Measurements from ENCODE around the gene GALNT6.
"Not testable (repeated sequence)": the region's sequence is repeated elsewhere in the genome, so short reads cannot be mapped to it uniquely, and the experiment has no call there.

GALNT6 gene

DNA sequence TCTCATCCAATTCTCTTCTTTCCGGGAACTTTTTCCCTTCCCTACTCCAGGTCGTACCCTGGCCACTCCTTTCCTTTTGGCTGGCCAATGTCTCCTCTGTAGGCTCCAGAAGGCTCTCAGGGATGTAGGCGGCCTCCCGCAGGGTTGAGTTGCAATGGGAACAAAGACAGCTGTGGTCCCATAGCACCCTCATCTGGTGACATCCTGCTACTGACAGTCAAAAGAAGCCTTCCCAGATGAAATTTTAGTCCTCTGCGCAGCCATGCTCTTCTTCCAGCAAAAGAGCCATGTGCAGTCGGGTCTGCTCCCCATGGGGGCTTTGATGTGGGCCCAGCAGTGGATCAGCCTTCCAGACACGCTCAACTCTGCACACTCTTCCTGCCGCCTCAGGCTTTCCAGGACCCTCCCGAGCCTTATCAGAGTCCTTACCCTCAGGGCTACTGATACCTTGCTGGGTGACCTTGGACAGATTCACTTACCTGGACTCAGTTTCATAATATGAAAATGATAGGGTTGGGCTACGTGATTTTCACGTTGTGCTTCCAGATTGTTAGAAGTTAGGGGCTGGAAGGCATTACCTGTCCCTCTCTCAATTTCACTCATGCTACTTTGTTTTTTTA lies 39.2 kb downstream of the GALNT6 start:
- peak; percentile 65 for DNase-seq (ENCODE audit: low read depth)

DNA sequence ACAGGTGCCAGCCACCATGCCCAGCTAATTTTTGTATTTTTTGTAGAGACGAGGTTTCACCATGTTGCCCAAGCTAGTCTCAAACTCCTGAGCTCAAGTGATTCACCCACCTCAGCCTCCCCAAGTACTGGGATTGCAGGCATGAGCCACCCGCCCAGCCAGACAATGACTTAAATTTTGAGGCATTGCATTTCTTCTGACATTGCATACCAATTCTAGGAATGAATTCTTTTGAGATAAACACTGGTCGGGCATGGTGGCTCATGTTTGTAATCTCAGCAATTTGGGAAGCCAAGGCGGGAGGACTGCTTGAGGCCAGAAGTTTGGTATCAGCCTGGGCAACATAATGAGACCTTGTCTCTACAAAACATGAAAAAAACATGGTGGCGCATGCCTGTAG lies 42.2 kb downstream of the GALNT6 start:
- peak; percentile 55 for DNase-seq (ENCODE audit: low read depth)

DNA sequence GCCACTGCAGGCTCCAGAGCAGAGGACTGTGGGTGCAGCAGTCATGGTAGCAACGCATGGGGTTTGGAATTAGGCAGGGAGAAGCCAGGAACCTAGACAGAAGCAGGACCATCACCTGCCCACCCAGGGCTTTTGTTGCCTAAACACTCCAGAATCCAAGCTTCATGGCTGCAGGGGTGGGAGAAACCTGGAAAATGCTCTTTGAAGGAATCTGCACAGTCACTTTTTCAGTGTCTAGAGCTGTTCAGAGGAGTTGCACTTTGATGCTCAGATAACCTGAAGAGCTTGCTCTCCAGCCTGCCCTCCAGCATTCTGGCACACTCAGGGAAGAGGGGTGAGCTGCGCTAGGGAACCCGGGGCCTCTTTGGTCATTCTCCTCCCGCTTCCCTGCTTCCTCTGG lies 43.1 kb downstream of the GALNT6 start:
- DNase-seq (ENCODE audit: low read depth) = no peak

DNA sequence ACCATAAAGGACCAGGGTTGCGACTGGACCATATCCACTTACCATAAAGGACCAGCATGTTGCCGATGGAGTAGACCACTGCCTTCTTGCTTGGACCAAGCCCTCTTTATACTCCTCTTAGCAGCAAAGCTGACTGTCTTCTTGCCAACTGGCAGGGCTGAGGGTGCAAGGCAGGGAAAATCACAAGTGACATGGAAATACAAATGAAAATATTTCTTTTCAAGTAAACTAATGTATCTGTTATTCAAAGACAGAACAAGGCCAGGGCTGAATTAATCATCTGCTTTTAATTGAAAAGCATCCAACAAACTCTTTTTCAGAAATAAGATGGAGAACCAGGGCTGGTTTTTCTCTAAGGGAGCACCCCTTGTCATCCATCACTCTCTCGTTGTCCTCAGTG lies 44.6 kb downstream of the GALNT6 start, which contains the start of gene CELA1:
Gene CELA1 (minus strand): TSS at position 99 of the 400 bp plus-strand sequence. CDS start 41 bp downstream, at position 58.
- no peak for DNase-seq (ENCODE audit: low read depth)

DNA sequence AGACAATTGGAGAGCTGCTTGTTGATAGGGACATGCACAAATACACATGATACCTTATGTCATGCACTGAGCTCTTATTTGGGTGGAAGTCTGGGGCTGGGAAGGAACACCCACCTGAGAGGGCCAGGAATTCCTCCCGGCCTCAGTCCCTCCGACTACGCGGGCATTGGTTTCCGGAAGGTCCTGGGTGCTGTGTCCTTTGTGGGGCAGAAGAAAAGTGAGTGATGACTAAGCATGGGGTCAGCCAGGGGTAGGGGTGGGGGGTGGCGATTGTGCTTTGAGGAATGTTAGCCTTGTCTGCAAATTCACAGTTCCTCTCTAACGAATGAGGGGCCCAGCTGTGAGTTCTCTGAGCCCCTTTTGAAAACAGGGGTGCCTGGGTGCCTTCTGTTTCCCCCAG lies 45.5 kb downstream of the GALNT6 start:
- peak; percentile 31 for DNase-seq (ENCODE audit: low read depth)

DNA sequence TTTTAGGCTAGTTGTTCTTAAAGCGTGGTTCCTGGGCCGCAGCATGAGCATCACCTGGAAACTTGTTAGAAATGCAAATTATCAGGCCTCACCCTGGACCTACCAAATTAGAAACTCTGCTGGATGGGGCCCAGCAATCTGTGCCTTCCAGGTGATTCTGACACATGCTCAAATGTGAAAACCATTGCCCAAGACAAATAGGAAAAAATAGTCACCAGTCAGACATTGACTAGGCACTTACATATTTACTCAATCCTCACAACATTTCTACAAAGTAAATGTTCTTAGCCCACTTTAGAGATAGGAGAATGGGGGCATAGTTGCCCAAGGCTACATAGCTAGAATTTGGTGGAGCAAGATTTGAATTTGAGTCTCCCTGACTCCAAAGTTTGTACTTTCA lies 48.0 kb downstream of the GALNT6 start:
- no peak for DNase-seq (ENCODE audit: low read depth)

DNA sequence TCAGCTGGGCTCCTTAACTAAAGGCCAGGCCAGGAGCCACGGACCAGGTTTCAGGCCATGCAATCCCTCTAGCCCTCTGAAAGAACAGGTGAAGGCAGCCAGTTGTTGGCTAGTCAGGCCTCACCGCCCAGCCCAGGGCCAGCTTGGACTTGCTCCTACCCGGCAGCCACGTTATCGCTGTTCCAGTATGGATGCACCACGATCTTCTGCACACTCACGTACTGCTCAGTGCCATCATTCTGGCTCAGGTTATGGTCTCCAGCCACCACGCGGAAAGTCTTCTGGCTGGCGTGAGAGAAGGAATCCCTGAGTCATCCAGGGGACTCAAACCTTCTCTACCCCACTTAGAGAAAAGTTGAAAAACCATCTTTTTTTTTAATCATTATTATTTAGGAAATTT lies 48.8 kb downstream of the GALNT6 start:
- no peak for DNase-seq (ENCODE audit: low read depth)

DNA sequence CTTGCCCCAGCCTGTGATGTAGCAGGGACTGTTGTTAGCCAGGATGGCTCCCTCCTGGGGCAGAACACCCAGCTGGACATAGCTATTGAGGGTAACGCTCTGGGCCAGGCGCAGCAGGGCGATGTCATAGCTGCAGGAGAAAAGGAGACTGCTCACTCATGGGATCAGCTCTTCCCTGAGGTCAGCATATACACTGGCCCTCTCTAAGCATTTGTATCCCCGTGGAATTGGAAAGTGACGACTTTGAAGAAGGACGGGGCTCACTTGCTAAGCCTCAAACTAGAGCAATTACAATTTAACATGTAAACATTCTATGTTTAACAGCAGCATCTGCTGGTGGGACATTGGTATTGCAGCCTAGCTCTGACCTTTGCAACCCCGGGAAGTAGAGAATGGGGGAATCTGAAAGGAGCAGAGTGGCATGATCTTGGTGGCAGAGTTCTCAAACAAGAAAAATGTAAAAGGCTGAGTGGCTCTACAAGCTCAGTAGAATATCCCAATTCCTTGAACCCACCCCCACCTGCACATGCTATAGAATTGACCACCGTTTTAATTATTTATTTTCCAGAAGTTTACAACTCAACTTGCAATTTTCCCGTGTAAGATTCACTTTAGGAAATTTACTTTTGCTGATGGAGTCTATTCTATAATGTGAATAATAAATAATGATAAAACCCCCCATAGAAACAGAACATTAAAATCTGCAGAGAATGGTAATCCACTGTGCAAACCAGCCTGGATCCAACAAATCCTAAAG lies 49.8 kb downstream of the GALNT6 start:
- peak; percentile 81 for DNase-seq (ENCODE audit: low read depth)

DNA sequence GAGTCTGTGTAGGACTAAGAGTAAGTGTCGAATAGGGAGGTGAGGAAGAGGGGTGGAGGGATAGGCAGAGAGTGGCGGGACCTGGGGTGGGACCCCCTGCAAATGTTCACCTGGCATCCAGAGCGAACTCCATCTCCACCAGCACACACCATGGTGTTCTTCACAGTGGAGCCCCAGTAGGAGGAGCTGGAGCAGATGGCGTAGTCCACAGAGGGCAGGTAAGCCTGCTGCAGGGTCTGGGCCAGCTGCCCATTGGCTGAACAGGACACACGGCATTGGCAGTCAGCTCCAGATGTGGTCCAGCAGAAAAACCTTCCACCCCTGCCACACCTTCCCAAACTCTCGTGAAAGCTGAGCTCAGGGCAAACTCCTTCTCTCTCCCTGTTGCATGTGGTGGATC lies 51.5 kb downstream of the GALNT6 start:
- DNase-seq (ENCODE audit: low read depth) = no peak

DNA sequence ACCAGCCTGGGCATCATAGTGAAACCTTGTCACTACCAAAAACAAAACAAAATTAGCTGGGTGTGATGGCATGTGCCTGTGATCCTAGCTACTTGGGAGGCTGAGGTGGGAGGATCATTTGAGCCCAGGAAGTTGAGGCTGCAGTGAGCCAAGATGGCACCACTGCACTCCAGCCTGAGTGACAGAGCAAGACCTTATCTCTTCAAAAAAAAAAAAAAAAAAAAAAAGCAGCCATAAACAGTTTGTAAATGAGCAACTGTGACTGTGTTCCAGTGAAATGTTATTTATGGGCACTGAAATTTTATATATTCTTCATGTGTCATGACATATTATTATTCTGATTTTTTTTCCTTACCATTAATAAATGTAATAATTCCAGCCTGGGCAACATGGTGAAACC lies 53.9 kb downstream of the GALNT6 start:
- not testable (repeated sequence) for DNase-seq (ENCODE audit: low read depth)

DNA sequence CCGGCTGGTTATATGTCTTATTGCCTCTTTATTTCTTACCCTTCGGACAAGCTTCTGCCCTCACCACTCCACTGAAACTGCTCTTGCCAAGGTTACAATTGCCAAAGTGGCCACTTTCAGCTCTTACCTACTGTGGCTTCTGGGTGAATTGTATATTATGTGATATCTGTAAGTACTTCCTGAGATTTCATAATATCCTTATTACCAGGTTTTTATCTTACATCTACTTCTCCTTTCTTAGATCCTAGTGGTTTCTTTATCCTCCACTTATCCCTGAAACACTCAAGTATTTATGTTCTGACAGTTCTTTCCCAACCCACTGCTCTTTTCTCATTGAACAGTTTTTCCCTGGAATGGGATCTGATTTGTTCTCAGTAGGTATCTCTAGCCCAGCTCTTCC lies 55.3 kb downstream of the GALNT6 start:
- DNase-seq (ENCODE audit: low read depth) = no peak

DNA sequence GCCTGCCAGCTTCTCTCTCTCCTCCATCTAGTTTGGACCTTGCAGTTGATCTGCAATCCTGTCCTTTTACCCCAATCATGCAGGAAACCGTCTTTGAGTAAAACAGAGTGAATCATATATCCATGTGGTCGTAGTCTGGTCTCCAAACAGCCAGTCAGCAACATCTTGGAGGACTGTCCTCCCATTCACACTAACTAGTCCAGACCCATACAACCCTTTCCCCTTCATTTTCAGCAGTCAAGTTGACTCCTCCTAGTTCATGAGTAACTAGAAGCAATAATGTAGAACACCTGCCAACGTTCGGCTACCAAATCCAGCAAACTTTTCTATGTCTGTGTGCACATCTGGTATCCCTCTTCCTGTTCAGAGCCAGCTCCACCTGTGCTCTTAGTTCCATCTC lies 56.4 kb downstream of the GALNT6 start:
- DNase-seq (ENCODE audit: low read depth) = peak; percentile 37

DNA sequence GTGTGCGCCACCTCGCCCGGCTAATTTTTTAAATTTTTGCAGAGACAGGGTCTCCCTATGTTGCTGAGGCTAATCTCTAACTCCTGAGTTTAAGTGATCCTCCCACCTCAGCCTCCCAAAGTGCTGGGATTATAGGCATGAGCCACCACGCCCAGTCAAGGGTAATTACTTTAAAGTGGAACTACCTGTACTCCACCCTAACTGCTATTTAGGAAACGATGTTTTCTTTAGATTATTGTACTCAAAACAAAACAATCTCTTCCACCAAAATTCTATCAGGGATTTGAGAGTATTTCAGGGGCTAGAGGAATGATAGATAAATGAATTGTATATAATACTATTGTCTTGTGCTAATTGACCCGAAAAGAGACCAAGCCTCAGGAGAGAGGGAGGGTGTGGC lies 57.7 kb downstream of the GALNT6 start:
- no peak for DNase-seq (ENCODE audit: low read depth)

DNA sequence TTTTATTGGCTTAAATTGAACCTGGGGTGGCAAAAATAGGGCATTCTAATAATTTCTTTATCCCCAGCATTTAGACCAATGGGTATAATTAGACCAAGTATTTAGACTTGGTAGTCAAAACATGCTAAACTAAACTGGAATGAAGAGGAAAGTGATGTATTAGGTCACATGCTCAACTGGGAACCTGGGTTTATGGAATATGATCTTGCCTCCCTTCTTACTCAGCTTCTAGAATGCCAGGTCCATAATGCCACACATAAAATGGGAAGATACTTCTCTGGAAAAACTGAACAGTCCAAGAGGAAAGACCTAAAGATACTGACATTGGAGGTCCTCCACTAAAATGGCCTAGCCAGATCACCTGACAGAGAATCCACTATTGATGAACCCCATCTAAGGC lies 61.0 kb downstream of the GALNT6 start:
- no peak for DNase-seq (ENCODE audit: low read depth)

DNA sequence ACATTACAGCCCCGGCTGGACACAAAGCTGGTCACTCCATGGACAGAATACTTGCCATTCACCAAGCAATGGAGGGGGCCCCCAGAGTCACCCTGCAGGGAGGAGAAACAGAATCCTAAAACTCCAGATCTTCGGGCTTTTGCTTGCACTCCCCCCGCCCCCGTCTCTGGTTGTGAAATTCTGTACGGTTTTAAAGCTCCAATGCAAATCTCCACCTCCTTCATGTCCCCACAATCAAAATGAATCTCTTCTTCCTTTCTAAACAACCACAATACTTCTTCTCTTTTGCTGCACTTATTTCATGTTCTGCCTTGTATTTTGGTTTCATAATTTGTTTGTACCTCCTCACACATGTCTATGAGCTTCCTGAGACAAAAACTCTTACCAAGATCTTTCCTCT lies 61.5 kb downstream of the GALNT6 start:
- no peak for DNase-seq (ENCODE audit: low read depth)

DNA sequence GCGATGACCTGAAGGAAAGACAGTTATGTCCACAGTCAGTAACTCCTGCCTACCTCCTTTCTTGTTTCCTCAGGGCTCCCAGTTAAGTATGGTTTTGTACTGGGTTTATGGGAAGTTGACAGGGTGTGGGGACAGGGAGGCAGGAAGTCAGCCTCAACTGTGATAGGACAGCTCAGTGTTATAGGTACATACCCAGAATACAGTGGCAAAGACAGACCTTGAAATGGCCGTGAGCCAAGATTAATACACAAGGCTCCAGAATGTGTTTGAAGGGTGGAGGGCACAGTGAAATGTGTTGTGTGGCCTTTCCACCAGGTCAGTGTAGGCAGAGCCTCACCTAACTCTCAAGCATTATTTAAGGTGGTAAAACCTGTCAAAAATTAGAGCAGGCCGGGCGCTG lies 62.6 kb downstream of the GALNT6 start:
- no peak for DNase-seq (ENCODE audit: low read depth)

DNA sequence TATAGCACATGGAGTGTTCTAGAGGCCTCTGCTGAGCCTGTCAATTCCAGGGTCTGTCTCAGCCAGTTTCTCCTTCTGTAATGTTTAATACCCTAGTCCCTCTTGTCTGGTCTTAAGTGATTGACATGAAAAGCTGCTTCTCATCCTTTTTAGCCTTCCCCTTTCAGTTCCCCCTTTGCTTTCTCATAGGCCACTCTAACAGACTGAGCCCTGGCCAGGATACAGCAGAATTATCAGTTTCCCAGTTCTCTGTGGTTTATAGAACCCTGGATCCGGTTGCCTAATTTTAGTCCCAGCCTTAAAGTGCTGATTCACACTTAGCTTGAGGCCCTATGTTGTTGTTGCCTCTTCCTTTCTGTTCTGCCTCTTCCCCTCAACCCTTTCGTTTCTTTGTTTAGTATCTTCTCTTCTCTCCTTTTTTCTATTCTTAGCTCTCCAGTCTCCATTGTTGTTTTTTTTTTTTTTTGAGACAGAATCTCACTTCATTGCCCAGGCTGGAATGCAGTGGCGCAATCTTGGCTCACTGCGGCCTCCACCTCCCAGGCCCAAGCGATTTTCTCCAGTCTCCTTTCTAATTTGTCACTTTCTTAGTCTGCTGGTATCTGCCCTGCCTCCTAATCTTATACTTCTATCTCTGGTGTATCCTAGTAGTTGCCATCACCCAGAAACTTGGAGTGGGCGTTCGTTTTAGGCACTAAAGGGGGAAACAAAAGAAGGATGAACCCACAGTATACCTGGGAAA lies 64.3 kb downstream of the GALNT6 start:
- peak; percentile 56 for DNase-seq (ENCODE audit: low read depth)

DNA sequence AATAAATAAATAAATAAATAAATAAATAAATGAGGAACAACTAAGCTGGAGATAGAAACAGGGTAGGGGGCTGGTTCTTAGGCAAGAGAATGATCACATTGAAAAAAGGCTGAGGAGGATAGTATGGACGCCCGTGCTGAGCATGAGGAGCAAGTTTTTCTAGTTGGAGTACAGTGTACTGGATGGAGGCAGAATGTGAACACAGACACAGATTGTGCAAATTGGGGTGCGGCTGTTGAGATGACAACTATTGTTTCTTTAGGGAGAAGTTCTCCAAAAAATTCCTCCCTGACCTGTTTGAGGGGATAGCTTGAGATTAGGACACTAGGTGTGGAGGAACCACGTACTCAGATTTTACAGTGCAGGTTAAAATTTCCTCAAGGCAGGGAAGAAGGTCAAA lies 66.3 kb downstream of the GALNT6 start:
- no peak for DNase-seq (ENCODE audit: low read depth)

DNA sequence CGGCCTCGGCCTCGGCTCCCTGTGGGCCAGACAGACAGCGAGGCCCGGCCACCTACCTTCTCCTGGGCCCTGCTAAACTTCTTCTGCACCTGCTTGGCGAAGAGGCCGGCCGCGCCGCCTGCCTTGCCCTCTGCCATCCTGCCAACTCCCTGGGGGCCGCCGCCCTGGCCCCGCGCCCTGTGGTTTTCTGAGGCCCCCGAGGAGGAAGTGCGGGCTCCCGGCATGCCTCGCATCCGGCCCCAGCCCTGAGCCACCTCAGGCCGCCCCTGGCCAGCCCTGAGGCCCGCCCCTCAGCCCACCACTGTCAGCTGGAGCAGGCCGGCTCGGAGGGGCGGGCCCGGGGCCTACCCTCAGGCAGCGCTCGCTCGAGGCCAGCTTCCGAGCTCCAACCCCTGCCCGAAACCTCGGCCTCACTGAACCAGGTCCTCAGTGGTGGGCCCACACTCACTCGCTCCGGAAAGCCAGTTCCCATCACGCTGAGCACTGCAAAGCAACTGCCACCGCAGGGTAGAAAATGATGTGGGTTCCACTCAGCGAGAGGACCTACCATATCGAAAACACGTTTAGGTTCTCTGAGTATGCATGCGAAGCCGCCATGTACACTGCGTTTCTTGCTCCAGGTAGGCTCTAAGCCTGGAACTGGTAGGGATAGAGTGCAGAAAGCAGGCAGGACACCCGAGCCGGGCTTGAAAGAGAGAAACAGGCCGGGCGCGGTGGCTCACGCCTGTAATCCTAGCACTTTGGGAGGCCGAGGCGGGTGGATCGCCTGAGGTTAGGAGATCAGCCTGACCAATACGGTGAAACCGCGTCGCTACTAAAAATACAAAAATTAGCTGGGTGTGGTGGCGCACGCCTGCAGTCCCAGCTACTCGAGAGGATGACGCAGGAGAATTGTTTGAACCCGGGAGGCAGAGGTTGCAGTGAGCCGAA lies 67.0 kb downstream of the GALNT6 start, which contains the start of gene BIN2:
Gene BIN2 (minus strand): TSS at position 209 of the 930 bp plus-strand sequence. CDS start 72 bp downstream, at position 137.
- no peak for DNase-seq (ENCODE audit: low read depth)

DNA sequence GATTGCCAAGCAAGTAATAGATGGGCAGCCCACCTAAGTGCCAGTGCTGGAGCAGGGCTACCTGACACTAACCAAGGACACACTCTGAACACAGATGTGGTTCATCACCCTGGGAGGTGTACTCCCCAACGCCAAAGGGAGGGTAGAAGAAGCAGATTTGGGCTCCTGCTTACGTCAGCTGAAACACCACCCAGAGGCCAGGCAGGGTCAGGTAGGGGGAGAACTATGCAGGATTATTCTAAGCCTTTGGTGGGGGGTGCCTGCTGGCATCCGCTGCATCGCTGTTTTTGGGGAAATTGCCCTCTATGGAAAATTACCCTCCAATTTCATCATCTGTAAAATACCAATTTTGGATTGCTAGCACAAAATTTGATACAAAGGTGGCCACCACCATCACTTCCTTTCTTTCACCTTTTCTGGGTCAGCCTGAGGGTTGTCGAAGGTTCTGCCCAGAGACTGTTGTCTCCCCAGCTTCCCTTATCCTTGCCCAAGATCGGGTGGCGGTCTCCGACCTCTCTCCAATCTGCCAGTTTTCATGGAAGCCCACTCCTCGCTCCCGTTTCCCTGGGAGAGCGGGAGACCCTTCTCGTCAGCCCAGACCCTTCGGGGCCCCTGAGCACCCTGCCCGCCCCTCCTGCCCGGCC lies 67.8 kb downstream of the GALNT6 start:
- DNase-seq (ENCODE audit: low read depth) = no peak

DNA sequence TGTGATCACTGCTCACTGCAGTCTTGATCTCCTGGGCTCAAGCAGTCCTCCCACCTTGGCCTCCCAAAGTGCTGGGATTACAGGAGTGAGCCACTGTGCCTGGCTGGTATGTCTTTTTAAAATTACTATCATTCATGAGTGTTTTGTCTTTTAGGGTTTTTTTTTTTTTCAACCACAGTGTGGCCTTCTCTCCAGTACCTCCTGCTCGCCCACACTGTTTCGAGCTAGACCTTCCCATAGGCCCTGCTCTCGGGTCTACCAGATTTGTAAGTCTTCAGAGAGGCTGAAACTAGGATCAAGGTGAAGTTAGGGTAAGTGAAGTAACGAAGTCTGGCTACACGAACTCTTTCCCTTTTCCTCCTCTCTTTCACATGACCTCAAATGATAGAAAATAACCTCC lies 68.8 kb downstream of the GALNT6 start:
- no peak for DNase-seq (ENCODE audit: low read depth)

All from ELR (cell line).